ENCODE data around the gene RASA3.
A peak's percentile ranks its signal among the peaks of the same experiment; 100 is the strongest.
"Not testable (repeated sequence)": the region's sequence is repeated elsewhere in the genome, so short reads cannot be mapped to it uniquely, and the experiment has no call there.

RASA3 gene

GRCh38 chr13:114164681-114165429, 32.4 kb upstream of the RASA3 start:
- Histone ChIP-seq H3K4me2 (ENCODE audit: low read length) (no peak overlapping the region), H3K9ac (ENCODE audit: low read depth, low read length) (no peak overlapping the region), H3K9me3 (replicated peaks; ENCODE audit: low read length) (no peaks in the 10 kb centered on the region), H3K4me3 (ENCODE audit: low read length) (no peak overlapping the region), H3K27me3 (ENCODE audit: control insufficient read depth, insufficient read depth, low read length) (peaks cover 43% of the 10 kb centered on the region), H3K4me1 (ENCODE audit: control insufficient read depth, insufficient read depth, low read length) (peaks cover 11% of the 10 kb centered on the region), H3K36me3 (ENCODE audit: insufficient read depth, low read length) (no peaks in the 10 kb centered on the region)

GRCh38 chr13:114164053-114164452, 31.6 kb upstream of the RASA3 start:
- no peak overlapping the region for H3K4me3 ChIP-seq (ENCODE audit: low read length)
- no peaks in the 10 kb centered on the region for H3K9me3 ChIP-seq (replicated peaks; ENCODE audit: low read length)
- peaks cover 44% of the 10 kb centered on the region for H3K27me3 ChIP-seq (ENCODE audit: control insufficient read depth, insufficient read depth, low read length)
- H3K9ac ChIP-seq (ENCODE audit: low read depth, low read length) = no peak overlapping the region
- no peaks in the 10 kb centered on the region for H3K36me3 ChIP-seq (ENCODE audit: insufficient read depth, low read length)
- H3K4me2 ChIP-seq (ENCODE audit: low read length) = no peak overlapping the region
- H3K4me1 ChIP-seq (ENCODE audit: control insufficient read depth, insufficient read depth, low read length) = peaks cover 11% of the 10 kb centered on the region

GRCh38 chr13:114162533-114162922, 30.1 kb upstream of the RASA3 start:
- Histone ChIP-seq H3K36me3 (ENCODE audit: insufficient read depth, low read length) (no peaks in the 10 kb centered on the region), H3K9ac (ENCODE audit: low read depth, low read length) (peak overlapping the region; percentile 37), H3K4me3 (ENCODE audit: low read length) (peak overlapping the region; percentile 59), H3K27me3 (ENCODE audit: control insufficient read depth, insufficient read depth, low read length) (peaks cover 44% of the 10 kb centered on the region), H3K4me1 (ENCODE audit: control insufficient read depth, insufficient read depth, low read length) (peaks cover 11% of the 10 kb centered on the region), H3K9me3 (replicated peaks; ENCODE audit: low read length) (no peaks in the 10 kb centered on the region), H3K4me2 (ENCODE audit: low read length) (peak overlapping the region; percentile 83)

- Histone ChIP-seq H3K9me3 (replicated peaks; ENCODE audit: low read length) (no peaks in the 10 kb centered on the region), H3K9ac (ENCODE audit: low read depth, low read length) (peak overlapping the region; percentile 37), H3K4me1 (ENCODE audit: control insufficient read depth, insufficient read depth, low read length) (peaks cover 11% of the 10 kb centered on the region), H3K27me3 (ENCODE audit: control insufficient read depth, insufficient read depth, low read length) (peaks cover 44% of the 10 kb centered on the region), H3K36me3 (ENCODE audit: insufficient read depth, low read length) (no peaks in the 10 kb centered on the region), H3K4me2 (ENCODE audit: low read length) (peak overlapping the region; percentile 83), H3K4me3 (ENCODE audit: low read length) (peak overlapping the region; percentile 59)
Measured at GRCh38 chr13:114161644-114162532, 29.5 kb upstream of the RASA3 start.

DNA sequence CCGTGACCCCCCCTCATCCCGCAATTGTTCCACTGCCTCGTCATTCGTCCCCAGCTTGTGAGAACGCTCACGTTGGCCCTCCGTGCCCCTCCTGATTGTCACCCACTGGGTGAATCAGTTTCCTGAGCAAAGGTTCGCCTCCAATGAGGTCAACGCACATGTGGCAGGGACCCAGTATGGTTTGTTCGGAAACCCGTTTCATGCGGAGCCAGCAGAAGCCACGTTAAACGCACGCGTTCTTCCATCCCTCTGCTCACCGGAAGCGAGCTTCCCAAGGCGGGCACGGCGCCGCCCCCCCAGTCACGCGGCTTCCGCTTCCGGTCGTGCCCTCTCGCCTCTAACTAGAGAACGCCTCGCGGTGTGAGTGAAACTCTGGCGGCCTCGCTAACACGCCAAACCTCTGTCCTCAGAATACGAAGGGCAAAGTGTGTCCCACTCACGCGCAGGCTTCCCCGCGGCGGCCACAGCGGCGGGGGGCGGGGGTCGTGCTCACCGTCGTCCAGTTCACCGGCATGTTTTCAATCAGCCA, 28.7 kb upstream of the RASA3 start:
- Histone ChIP-seq H3K4me1 (ENCODE audit: control insufficient read depth, insufficient read depth, low read length) (peaks cover 11% of the 10 kb centered on the region), H3K27me3 (ENCODE audit: control insufficient read depth, insufficient read depth, low read length) (peaks cover 36% of the 10 kb centered on the region), H3K9ac (ENCODE audit: low read depth, low read length) (no peak overlapping the region), H3K4me3 (ENCODE audit: low read length) (no peak overlapping the region), H3K36me3 (ENCODE audit: insufficient read depth, low read length) (no peaks in the 10 kb centered on the region), H3K4me2 (ENCODE audit: low read length) (no peak overlapping the region), H3K9me3 (replicated peaks; ENCODE audit: low read length) (no peaks in the 10 kb centered on the region)

DNA sequence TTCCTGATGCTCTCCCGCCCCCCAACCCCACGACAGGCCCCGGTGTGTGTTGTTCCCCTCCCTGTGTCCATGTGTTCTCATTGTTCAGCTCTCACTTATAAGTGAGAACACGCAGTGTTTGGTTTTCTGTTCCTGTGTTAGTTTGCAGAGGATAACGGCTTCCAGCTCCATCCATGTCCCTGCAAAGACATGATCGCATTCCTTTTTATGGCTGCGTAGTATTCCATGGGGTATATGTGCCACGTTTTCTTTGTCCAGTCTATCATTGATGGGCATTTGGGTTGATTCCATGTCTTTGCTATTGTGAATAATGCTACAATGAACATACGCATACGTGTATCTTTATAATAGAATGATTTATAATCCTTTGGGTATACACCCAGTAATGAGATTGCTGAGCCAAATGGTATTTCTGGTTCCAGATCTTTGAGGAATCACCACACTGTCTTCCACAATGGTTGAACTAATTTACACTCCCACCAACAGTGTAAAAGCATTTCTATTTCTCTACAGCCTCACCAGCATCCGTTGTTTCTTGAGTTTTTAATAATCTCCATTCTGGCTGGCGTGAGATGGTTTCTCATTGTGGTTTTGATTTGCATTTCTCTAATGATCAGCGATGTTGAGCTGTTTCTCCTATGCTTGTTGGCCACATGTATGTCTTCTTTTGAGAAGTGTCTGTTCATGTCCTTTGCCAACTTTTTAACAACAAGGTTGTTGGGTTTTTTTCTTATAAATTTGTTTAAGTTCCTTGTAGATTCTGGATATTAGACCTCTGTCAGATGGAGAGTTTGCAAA, 26.6 kb upstream of the RASA3 start:
- H3K4me3 ChIP-seq (ENCODE audit: low read length); H3K9ac ChIP-seq (ENCODE audit: low read depth, low read length); H3K9me3 ChIP-seq (replicated peaks; ENCODE audit: low read length); H3K4me2 ChIP-seq (ENCODE audit: low read length); H3K36me3 ChIP-seq (ENCODE audit: insufficient read depth, low read length): not testable (repeated sequence)
- H3K27me3 ChIP-seq (ENCODE audit: control insufficient read depth, insufficient read depth, low read length) = peaks cover 24% of the 10 kb centered on the region
- peaks cover 11% of the 10 kb centered on the region for H3K4me1 ChIP-seq (ENCODE audit: control insufficient read depth, insufficient read depth, low read length)

GRCh38 chr13:114157869-114158495, 25.6 kb upstream of the RASA3 start:
- no peak overlapping the region for H3K4me3 ChIP-seq (ENCODE audit: low read length)
- H3K9me3 ChIP-seq (replicated peaks; ENCODE audit: low read length) = no peaks in the 10 kb centered on the region
- H3K36me3 ChIP-seq (ENCODE audit: insufficient read depth, low read length) = no peaks in the 10 kb centered on the region
- no peak overlapping the region for H3K9ac ChIP-seq (ENCODE audit: low read depth, low read length)
- no peak overlapping the region for H3K4me2 ChIP-seq (ENCODE audit: low read length)
- H3K27me3 ChIP-seq (ENCODE audit: control insufficient read depth, insufficient read depth, low read length) = peaks cover 24% of the 10 kb centered on the region
- H3K4me1 ChIP-seq (ENCODE audit: control insufficient read depth, insufficient read depth, low read length) = peaks cover 11% of the 10 kb centered on the region

DNA sequence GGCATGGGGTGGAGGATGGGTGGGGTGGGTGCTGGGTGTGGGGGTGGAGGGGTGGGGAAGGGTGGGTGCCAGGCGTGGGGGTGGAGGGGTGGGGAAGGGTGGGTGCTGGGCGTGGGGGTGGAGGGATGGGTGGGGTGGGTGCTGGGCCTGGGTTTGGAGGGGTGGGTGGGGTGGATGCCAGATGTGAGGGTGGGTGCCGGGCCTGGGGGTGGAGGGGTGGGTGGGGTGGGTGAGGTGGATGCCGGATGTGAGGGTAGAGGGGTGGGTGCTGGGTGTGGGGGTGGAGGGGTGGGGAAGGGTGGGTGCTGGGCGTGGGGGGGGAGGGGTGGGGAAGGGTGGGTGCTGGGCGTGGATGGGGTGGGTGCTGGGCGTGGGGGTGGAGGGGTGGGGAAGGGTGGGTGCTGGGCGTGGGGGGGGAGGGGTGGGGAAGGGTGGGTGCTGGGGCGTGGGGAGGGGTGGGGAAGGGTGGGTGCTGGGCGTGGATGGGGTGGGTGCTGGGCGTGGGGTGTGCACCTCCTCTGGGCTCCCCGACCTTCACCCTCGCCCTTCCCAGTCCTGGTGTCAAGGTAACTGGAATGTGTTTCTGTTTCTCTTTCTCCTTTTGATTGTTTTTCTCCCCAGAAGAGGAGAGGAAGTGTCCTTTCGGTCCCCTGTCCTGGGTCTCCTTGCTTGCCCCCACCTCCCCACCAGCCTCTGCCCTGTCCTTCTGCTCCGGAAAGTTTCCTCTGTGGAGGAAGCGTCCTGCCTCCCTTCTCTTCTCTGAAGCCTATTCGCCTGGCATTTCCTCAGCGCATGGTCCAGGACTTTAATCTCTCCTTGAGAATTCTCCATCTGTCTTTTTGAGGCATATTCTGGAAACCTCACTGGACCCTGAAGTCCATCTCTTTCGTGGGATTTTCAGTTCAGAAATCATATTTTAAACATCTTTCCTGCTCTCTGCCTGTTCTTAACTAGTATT, 23.8 kb upstream of the RASA3 start:
- Histone ChIP-seq H3K4me3 (ENCODE audit: low read length) (no peak overlapping the region), H3K27me3 (ENCODE audit: control insufficient read depth, insufficient read depth, low read length) (peaks cover 17% of the 10 kb centered on the region), H3K4me1 (ENCODE audit: control insufficient read depth, insufficient read depth, low read length) (peaks cover 5% of the 10 kb centered on the region), H3K9me3 (replicated peaks; ENCODE audit: low read length) (no peaks in the 10 kb centered on the region), H3K9ac (ENCODE audit: low read depth, low read length) (no peak overlapping the region), H3K4me2 (ENCODE audit: low read length) (no peak overlapping the region), H3K36me3 (ENCODE audit: insufficient read depth, low read length) (no peaks in the 10 kb centered on the region)

DNA sequence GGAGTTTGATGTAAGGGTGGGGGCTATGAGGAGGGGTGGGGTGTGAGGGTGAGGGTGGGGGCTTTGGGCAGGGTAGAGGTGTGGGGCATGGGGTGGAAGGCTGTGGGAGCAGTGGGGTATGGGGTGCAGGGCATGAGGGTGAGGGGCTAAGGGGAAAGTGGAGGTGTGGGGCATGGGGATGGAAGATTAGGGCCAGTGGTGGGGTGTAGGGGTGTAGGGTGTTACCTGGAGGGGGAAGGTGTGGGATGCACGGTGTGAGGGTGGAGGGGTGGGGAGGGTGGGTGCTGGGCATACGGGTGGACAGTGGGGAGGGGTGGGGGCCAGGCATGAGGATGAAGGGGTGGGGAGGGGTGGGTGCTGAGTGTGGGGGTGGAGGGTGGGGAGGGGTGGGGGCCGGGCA, 22.9 kb upstream of the RASA3 start:
- Histone ChIP-seq H3K9me3 (replicated peaks; ENCODE audit: low read length) (no peaks in the 10 kb centered on the region), H3K4me1 (ENCODE audit: control insufficient read depth, insufficient read depth, low read length) (peaks cover 5% of the 10 kb centered on the region), H3K27me3 (ENCODE audit: control insufficient read depth, insufficient read depth, low read length) (peaks cover 17% of the 10 kb centered on the region), H3K4me2 (ENCODE audit: low read length) (no peak overlapping the region), H3K36me3 (ENCODE audit: insufficient read depth, low read length) (no peaks in the 10 kb centered on the region), H3K9ac (ENCODE audit: low read depth, low read length) (no peak overlapping the region), H3K4me3 (ENCODE audit: low read length) (no peak overlapping the region)

GRCh38 chr13:114154476-114154875, 22.1 kb upstream of the RASA3 start:
- no peak overlapping the region for H3K4me2 ChIP-seq (ENCODE audit: low read length)
- H3K36me3 ChIP-seq (ENCODE audit: insufficient read depth, low read length) = no peaks in the 10 kb centered on the region
- H3K27me3 ChIP-seq (ENCODE audit: control insufficient read depth, insufficient read depth, low read length) = peaks cover 22% of the 10 kb centered on the region
- H3K9ac ChIP-seq (ENCODE audit: low read depth, low read length) = no peak overlapping the region
- peaks cover 5% of the 10 kb centered on the region for H3K4me1 ChIP-seq (ENCODE audit: control insufficient read depth, insufficient read depth, low read length)
- H3K4me3 ChIP-seq (ENCODE audit: low read length) = no peak overlapping the region
- no peaks in the 10 kb centered on the region for H3K9me3 ChIP-seq (replicated peaks; ENCODE audit: low read length)

Measured in skeletal muscle satellite cell (primary cell).